Tibial nerve (tissue), 4 donors: ENCODE data around the gene CYTH2. TPM values are rescaled to one million over a fixed set of nuclear protein-coding genes. Genes with fewer than 3 reads are reported as not detected.

ENCODE experiments used
- DNase-seq, 2 donors: peaks; one replicate each; pipeline ENCODE4 v3.0.0-alpha.2; 2019; ENCODE audit warnings: low spot score in 2 of 2
- H3K27ac ChIP-seq, 4 donors: fragments of 200-600 bp; sonication (generic) in 3 of 4; one replicate each; pipeline ENCODE4 v1.5.1; 2017 to 2019; ENCODE audit warnings: mild to moderate bottlenecking in 1 of 4
- H3K27me3 ChIP-seq, 2 donors: fragments of 200-600 bp; sonication (generic) in 1 of 2; one replicate each; pipeline versions ENCODE4 v1.5.1 to v1.6.0; 2017 to 2019
- H3K36me3 ChIP-seq, 3 donors: fragments of 200-600 bp; sonication (generic); one replicate each; pipeline ENCODE4 v1.5.1; 2018 to 2019
- H3K4me1 ChIP-seq, 4 donors: fragments of 200-600 bp; sonication (generic) in 3 of 4; one replicate each; pipeline ENCODE4 v1.5.1; 2017 to 2019
- H3K4me3 ChIP-seq, 4 donors: fragments of 200-600 bp; sonication (generic) in 3 of 4; one replicate each; pipeline ENCODE4 v1.5.1; 2017 to 2019; ENCODE audit warnings: mild to moderate bottlenecking in 1 of 4, moderate library complexity in 1 of 4
- H3K9me3 ChIP-seq, 4 donors: fragments of 200-600 bp; sonication (generic) in 3 of 4; one replicate each; pipeline ENCODE4 v1.5.1; 2017 to 2019
- CTCF ChIP-seq, 5 experiments: fragments of 200-600 bp in 3 of 5; fragments of 450-650 bp in 2 of 5; sonication (generic) in 3 of 5; IDR thresholded peaks; one replicate each; pipeline ENCODE4 v1.5.1; 2016 to 2019; ENCODE audit warnings: antibody characterized with exemption in 5 of 5, mild to moderate bottlenecking in 3 of 5, moderate library complexity in 2 of 5
- EP300 ChIP-seq, 2 donors: sonication (generic); formaldehyde crosslinking; IDR thresholded peaks; one replicate each; pipeline ENCODE4 v1.6.1; 2017; ENCODE audit warnings: antibody characterized with exemption in 2 of 2, mild to moderate bottlenecking in 1 of 2
- POLR2A ChIP-seq, 2 donors: fragments of 450-650 bp; IDR thresholded peaks; one replicate each; pipeline ENCODE4 v1.6.1; 2017; ENCODE audit warnings: antibody characterized with exemption in 2 of 2, mild to moderate bottlenecking in 2 of 2, moderate library complexity in 2 of 2
- WGBS, 2 donors: methylation state at CpG; one replicate each; pipeline ENCODE4 v1.1.5; 2018; 5-methylcytosine and 5-hydroxymethylcytosine counted together
- total RNA-seq, 4 donors: library from RNA; depleted of rRNA; stranded (reverse); fragments of >200 nt; gene quantifications; one replicate each; pipeline ENCODE4 v1.1.0, GENCODE V29; 2016

CYTH2 gene
- total RNA-seq, 4 donors from 2014 or later, result 56.7 to 114 (median 65.1) TPM

- WGBS, 2 donors, result 92 to 93% methylated on average over 9 of the region's 9 CpGs
- TF ChIP-seq EP300 (IDR thresholded peaks at IDR 0.05) (no peak), CTCF (IDR thresholded peaks at IDR 0.05) (no peak), POLR2A (IDR thresholded peaks at IDR 0.05) (no peak)
- H3K4me1 ChIP-seq, result peaks cover 0 to 23% (median under 1%) of the 10 kb centered on the region in 4 donors
- H3K4me3 ChIP-seq, result no peak overlapping the region
- no peak for DNase-seq
- no peak overlapping the region for H3K27ac ChIP-seq
- peaks cover 8 to 83% (median 32%) of the 10 kb centered on the region in 3 donors for H3K36me3 ChIP-seq
- no peaks in the 10 kb centered on the region for H3K9me3 ChIP-seq
- no peaks in the 10 kb centered on the region for H3K27me3 ChIP-seq
Observed at GRCh38 chr19:48476176-48476575, 7.0 kb downstream of the CYTH2 start.

- no peak for DNase-seq
- Histone ChIP-seq H3K4me3 (no peak overlapping the region), H3K4me1 (peaks cover 0 to 23% (median 4%) of the 10 kb centered on the region in 4 donors), H3K27ac (no peak overlapping the region), H3K27me3 (no peaks in the 10 kb centered on the region), H3K36me3 (peaks cover 8 to 73% (median 26%) of the 10 kb centered on the region in 3 donors), H3K9me3 (no peaks in the 10 kb centered on the region)
- 66 to 70% methylated on average over 10 of the region's 10 CpGs for WGBS, 2 donors
- TF ChIP-seq POLR2A (IDR thresholded peaks at IDR 0.05) (no peak), CTCF (IDR thresholded peaks at IDR 0.05) (no peak), EP300 (IDR thresholded peaks at IDR 0.05) (no peak)
Observed at GRCh38 chr19:48477067-48477685, 8.0 kb downstream of the CYTH2 start.

- no peak overlapping the region for H3K4me3 ChIP-seq
- no peaks in the 10 kb centered on the region for H3K27me3 ChIP-seq
- DNase-seq, result no peak
- H3K27ac ChIP-seq, result no peak overlapping the region
- H3K4me1 ChIP-seq, result peaks cover 0 to 23% (median 4%) of the 10 kb centered on the region in 4 donors
- peaks cover 8 to 67% (median 20%) of the 10 kb centered on the region in 3 donors for H3K36me3 ChIP-seq
- H3K9me3 ChIP-seq, result no peaks in the 10 kb centered on the region
- no peak for TF ChIP-seq EP300 (IDR thresholded peaks at IDR 0.05)
- no peak for TF ChIP-seq POLR2A (IDR thresholded peaks at IDR 0.05)
- TF ChIP-seq CTCF (IDR thresholded peaks at IDR 0.05), result no peak
- whole genome bisulfite sequencing, 2 donors, result 73 to 74% methylated on average over 22 of the region's 22 CpGs
Observed at GRCh38 chr19:48477698-48478338, 8.6 kb downstream of the CYTH2 start.

- Histone ChIP-seq H3K27me3 (no peaks in the 10 kb centered on the region), H3K9me3 (no peaks in the 10 kb centered on the region), H3K27ac (no peak overlapping the region), H3K36me3 (peaks cover 5 to 59% (median 13%) of the 10 kb centered on the region in 3 donors), H3K4me1 (peaks cover 0 to 23% (median 4%) of the 10 kb centered on the region in 4 donors), H3K4me3 (no peak overlapping the region)
- WGBS, 2 donors, result 85 to 86% methylated on average over 24 to 26 of the region's 29 CpGs
- TF ChIP-seq CTCF (IDR thresholded peaks at IDR 0.05) (no peak), POLR2A (IDR thresholded peaks at IDR 0.05) (no peak), EP300 (IDR thresholded peaks at IDR 0.05) (no peak)
- DNase-seq, result no peak
Observed at GRCh38 chr19:48478339-48479256, 9.4 kb downstream of the CYTH2 start.
